ENCODE data around the gene NDFIP1. TPM values are rescaled to one million over a fixed set of nuclear protein-coding genes. Genes with fewer than 3 reads are reported as not detected.

NDFIP1 gene
- total RNA-seq, 1 experiment from 2014 or later: 37.8 TPM

DNA sequence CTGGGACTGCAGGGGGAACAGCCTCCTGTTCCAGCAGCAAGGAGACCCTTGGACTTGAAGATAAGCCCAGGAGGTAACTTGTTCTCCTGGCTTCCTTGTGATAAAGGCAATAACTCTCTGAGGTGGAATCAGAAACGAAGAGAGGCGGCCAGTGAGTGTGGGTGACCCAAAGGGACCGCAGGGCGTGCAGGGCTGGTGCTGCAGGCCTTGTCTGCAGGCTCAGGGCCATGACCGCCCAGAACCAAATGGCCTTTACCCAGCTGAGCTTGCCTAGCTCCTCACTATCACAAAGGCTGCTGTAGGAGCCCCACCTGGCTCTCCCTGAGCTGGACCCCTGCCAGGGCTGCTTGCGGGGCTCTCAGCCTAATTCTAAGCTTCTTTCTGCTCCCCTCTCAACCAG, 72.5 kb downstream of the NDFIP1 start:
- Histone ChIP-seq H3K9me3 (ENCODE audit: control insufficient read depth in 1 of 2, insufficient read depth in 1 of 2, low read depth in 1 of 2, low read length in 2 of 2) (no peaks in the 10 kb centered on the region), H3K27me3 (ENCODE audit: insufficient read depth, low read length) (no peaks in the 10 kb centered on the region), H3K4me1 (ENCODE audit: control insufficient read depth in 1 of 2, insufficient read depth in 2 of 2, low read length in 2 of 2) (no peaks in the 10 kb centered on the region; a peak in 1 of 4 replicates), H3K36me3 (ENCODE audit: control insufficient read depth in 1 of 2, insufficient read depth in 2 of 2, low read length in 2 of 2) (no peaks in the 10 kb centered on the region), H3K27ac (ENCODE audit: low read depth, low read length) (no peak overlapping the region), H2AFZ (ENCODE audit: low read depth, low read length, poor library complexity, severe bottlenecking) (no peak overlapping the region), H3K9ac (ENCODE audit: low read length) (no peak overlapping the region), H4K20me1 (ENCODE audit: insufficient read depth) (no peaks in the 10 kb centered on the region), H3K79me2 (ENCODE audit: insufficient read depth, low read length) (no peaks in the 10 kb centered on the region), H3K4me3 (replicated peaks in 1 of 2; ENCODE audit: low read depth in 1 of 2, low read length in 2 of 2) (no peak overlapping the region), H3K9me2 (ENCODE audit: insufficient read depth) (no peaks in the 10 kb centered on the region), H3K4me2 (ENCODE audit: low read length) (no peak overlapping the region)
- TF ChIP-seq ATF3 (IDR thresholded peaks at IDR 0.05) (no peak), CEBPB (IDR thresholded peaks at IDR 0.05; ENCODE audit: low read depth) (no peak), YY1 (IDR thresholded peaks at IDR 0.05; ENCODE audit: extremely low read depth, insufficient replicate concordance, low read depth, low read length) (no peak), POLR2A (IDR thresholded peaks at IDR 0.05; ENCODE audit: borderline replicate concordance, extremely low read depth, insufficient read depth, insufficient read length) (no peak), MAX (IDR thresholded peaks at IDR 0.05) (no peak), CBX3 (IDR thresholded peaks at IDR 0.05; ENCODE audit: low read depth) (no peak), REST (IDR thresholded peaks at IDR 0.05; ENCODE audit: low read depth) (no peak), SIN3A (IDR thresholded peaks at IDR 0.05; ENCODE audit: low read depth) (no peak)
- TF ChIP-seq, protein P1, sequence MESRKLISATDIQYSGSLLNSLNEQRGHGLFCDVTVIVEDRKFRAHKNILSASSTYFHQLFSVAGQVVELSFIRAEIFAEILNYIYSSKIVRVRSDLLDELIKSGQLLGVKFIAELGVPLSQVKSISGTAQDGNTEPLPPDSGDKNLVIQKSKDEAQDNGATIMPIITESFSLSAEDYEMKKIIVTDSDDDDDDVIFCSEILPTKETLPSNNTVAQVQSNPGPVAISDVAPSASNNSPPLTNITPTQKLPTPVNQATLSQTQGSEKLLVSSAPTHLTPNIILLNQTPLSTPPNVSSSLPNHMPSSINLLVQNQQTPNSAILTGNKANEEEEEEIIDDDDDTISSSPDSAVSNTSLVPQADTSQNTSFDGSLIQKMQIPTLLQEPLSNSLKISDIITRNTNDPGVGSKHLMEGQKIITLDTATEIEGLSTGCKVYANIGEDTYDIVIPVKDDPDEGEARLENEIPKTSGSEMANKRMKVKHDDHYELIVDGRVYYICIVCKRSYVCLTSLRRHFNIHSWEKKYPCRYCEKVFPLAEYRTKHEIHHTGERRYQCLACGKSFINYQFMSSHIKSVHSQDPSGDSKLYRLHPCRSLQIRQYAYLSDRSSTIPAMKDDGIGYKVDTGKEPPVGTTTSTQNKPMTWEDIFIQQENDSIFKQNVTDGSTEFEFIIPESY (IDR thresholded peaks at IDR 0.05; ENCODE audit: extremely low read depth, insufficient replicate concordance, low read length): no peak
- no peak for DNase-seq (ENCODE audit: low read depth, low spot score)
- CTCF ChIA-PET: no interaction called here
- intact Hi-C loops (cut with micrococcal nuclease): no loop called here
- ATAC-seq: no peak
- RAD21 ChIA-PET (ENCODE audit: low non-redundant PET in 1 of 2, low total read pairs in 2 of 2, uncharacterized antibody in 2 of 2, unreplicated experiment in 2 of 2): no interaction called here
- POLR2A ChIA-PET: no interaction called here
- no TSS peak for BruUV-seq (replicated peaks)

Data from HCT116 (cell line).